ENCODE measurements around the gene HIPK2.
A peak's percentile ranks its signal among the peaks of the same experiment; 100 is the strongest.

HIPK2 gene

DNA sequence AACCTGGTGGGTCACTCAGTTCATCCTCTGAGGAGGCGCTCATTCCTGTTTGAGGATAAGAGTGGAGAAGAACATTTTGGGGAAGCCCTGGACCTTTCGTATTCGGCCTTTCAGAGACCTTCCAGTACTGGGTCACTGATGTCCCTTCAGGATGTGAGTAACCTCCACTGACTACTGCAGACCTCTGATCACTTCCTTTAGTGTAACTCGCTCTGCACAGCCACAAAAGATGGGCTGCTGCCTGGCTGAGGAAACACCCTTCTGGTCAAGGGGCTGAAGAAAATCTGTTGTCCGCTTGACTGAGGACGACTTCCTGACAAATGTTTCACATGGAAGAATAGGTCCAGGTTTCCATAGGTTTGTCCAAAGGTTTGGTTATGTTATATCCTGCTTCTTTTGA is 35.4 kb upstream of the HIPK2 start:
- H4K20me1 ChIP-seq = no peaks in the 10 kb centered on the region
- H3K4me2 ChIP-seq = no peak overlapping the region
- H3K9me3 ChIP-seq = peaks cover 23% of the 10 kb centered on the region
- no peak overlapping the region for H3K4me3 ChIP-seq
- no peaks in the 10 kb centered on the region for H3K36me3 ChIP-seq
- no peak overlapping the region for H3K27ac ChIP-seq
- no peaks in the 10 kb centered on the region for H3K27me3 ChIP-seq
- peaks cover 26% of the 10 kb centered on the region for H3K4me1 ChIP-seq
- no peak for TF ChIP-seq Cebpa-rat (IDR thresholded peaks at IDR 0.05)
- H3K9ac ChIP-seq = no peak overlapping the region

DNA sequence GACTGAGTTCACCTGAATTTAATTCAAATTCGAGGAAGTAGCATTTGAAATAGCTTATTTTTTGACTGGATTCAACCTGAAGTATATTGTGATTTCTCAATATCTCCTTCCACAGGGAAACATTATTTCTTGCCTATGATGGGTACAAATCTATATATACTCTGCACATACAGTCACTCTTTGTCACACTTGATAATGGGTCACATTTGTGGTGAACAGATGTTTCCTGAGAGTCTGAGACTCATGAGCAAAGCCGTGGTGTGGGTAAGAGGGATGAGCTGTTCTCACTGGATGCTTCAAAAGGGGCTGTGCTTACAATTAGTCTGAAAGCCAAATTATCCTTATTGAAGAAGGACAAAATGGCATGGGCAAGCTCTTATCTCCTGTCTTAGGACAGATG is 33.3 kb upstream of the HIPK2 start:
- peaks cover 26% of the 10 kb centered on the region for H3K4me1 ChIP-seq
- no peak overlapping the region for H3K4me3 ChIP-seq
- H3K9me3 ChIP-seq = peaks cover 12% of the 10 kb centered on the region; the same call in 1 of the 2 replicates
- H3K36me3 ChIP-seq = no peaks in the 10 kb centered on the region
- no peak for TF ChIP-seq Cebpa-rat (IDR thresholded peaks at IDR 0.05)
- no peaks in the 10 kb centered on the region for H4K20me1 ChIP-seq
- H3K27ac ChIP-seq = peak overlapping the region; percentile 50
- peak overlapping the region; percentile 51 for H3K4me2 ChIP-seq
- H3K27me3 ChIP-seq = no peaks in the 10 kb centered on the region
- no peak overlapping the region for H3K9ac ChIP-seq

DNA sequence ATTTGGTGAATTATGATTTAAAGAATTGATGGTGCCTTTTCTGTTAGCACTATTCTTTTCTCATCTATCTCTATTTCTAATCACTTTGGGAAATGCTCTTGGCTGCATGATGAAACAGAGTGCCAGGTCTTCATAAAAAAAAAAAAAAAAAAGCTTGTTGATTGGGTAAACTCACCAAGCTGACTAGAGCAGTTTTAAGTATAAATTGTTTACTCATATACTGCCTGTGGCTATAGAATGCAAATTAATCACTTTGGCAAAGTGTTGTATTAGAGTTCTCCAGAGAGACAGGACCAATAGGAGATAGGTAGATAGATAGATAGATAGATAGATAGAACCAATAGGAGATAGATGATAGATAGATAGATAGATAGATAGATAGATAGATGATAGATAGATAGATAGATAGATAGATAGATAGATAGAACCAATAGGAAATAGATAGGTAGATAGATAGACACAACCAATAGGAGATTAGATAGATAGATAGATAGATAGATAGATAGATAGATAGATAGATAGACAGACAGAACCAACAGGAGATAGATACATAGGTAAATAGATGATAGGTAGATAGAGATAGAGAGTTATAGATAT is 31.1 kb upstream of the HIPK2 start:
- Histone ChIP-seq H3K4me2 (no peak overlapping the region), H3K4me3 (no peak overlapping the region), H3K9ac (no peak overlapping the region), H3K9me3 (peaks cover 20% of the 10 kb centered on the region), H3K27ac (no peak overlapping the region), H3K4me1 (peaks cover 26% of the 10 kb centered on the region), H3K27me3 (no peaks in the 10 kb centered on the region), H4K20me1 (no peaks in the 10 kb centered on the region), H3K36me3 (peaks cover under 1% of the 10 kb centered on the region; the same call in 1 of the 2 replicates)
- TF ChIP-seq Cebpa-rat (IDR thresholded peaks at IDR 0.05) = no peak

DNA sequence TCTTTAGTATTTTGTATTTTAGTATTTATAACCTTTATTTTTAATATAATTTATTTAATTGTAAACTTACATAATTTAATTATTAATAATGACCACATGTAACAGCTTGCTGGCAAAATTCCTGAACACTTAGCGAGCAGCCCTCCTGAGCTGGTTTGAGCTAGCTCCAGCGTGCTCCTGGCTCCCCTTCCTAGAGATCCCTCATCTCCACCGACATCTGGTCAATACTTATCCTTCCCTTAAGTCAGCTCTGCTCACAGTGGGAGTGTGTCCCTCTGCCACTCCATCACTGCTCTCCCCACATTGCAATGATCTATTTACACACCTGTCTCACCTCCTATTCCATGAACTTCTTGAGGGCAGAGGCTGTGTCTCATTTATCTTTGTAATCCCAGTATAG is 30.6 kb upstream of the HIPK2 start:
- Histone ChIP-seq H3K9ac (no peak overlapping the region), H3K4me3 (no peak overlapping the region), H3K4me1 (peaks cover 26% of the 10 kb centered on the region), H3K4me2 (no peak overlapping the region), H3K36me3 (peaks cover 6% of the 10 kb centered on the region; the same call in 1 of the 2 replicates), H3K27ac (no peak overlapping the region), H3K27me3 (no peaks in the 10 kb centered on the region), H4K20me1 (no peaks in the 10 kb centered on the region), H3K9me3 (peaks cover 25% of the 10 kb centered on the region)
- no peak for TF ChIP-seq Cebpa-rat (IDR thresholded peaks at IDR 0.05)

DNA sequence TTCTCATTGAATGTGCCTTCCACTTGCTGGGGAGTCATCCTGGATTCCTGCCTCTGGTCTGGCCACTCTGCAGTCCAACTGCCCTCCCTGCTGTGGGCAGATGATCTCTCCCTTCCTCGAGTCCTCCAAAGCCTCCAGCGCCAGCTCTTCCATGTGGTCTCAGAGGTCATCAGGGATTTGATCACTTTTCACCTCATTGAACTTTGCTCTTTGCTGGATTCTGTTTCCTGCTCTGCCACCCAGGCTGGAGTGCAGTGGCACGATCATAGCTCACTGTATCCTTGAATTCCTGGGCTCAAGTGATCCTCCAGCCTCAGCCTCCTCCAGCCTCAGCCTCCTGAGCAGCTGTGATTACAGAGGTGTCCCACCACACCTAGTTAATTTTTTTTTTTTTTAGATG is 29.2 kb upstream of the HIPK2 start:
- peaks cover 24% of the 10 kb centered on the region for H3K4me1 ChIP-seq
- H3K4me2 ChIP-seq = no peak overlapping the region
- H3K4me3 ChIP-seq = no peak overlapping the region
- H3K9me3 ChIP-seq = peaks cover 38% of the 10 kb centered on the region
- no peaks in the 10 kb centered on the region for H3K27me3 ChIP-seq
- H4K20me1 ChIP-seq = no peaks in the 10 kb centered on the region
- no peak for TF ChIP-seq Cebpa-rat (IDR thresholded peaks at IDR 0.05)
- H3K27ac ChIP-seq = no peak overlapping the region
- H3K9ac ChIP-seq = no peak overlapping the region
- peaks cover 6% of the 10 kb centered on the region; the same call in 1 of the 2 replicates for H3K36me3 ChIP-seq

DNA sequence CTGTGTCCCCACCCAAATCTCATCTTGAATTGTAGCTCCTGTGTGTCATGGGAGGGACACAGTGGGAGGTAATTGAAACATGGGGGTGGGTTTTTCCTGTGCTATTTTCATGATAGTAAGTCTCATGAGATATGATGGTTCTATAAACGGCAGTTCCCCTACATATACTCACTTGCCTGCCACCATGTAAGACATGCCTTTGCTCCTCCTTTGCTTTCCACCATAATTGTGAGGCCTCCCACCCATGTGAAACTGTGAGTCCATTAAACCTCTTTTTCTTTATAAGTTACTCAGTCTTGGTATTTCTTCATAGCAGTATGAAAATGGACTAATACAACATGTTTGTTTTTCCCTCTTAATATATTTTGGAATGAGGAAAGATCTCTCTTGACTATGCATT is 26.8 kb upstream of the HIPK2 start:
- no peak for TF ChIP-seq Cebpa-rat (IDR thresholded peaks at IDR 0.05)
- no peaks in the 10 kb centered on the region; the same call in 1 of the 2 replicates for H3K4me1 ChIP-seq
- no peaks in the 10 kb centered on the region for H4K20me1 ChIP-seq
- no peak overlapping the region for H3K27ac ChIP-seq
- no peak overlapping the region for H3K4me2 ChIP-seq
- no peaks in the 10 kb centered on the region for H3K27me3 ChIP-seq
- H3K9me3 ChIP-seq = peaks cover 38% of the 10 kb centered on the region
- no peak overlapping the region for H3K9ac ChIP-seq
- H3K4me3 ChIP-seq = no peak overlapping the region
- peaks cover 6% of the 10 kb centered on the region; the same call in 1 of the 2 replicates for H3K36me3 ChIP-seq

DNA sequence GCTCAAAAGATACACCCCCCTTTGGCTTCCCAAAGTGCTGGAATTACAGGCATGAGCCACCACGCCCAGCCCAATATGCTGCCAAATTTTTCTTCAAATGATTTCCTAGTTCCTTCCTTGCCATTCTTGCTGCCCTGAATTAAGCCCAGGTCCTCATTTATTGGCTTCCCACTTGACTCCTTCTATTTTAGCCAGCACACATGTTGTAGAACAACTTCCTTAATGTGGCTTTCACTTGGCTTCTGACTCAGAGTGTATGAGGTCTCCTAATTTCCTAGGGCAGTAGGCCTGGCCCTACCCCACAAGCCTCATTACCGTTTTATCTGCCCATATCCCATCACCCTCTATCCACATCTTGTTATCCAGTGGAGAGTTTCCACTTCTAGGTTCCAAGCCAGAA is 21.8 kb upstream of the HIPK2 start:
- Histone ChIP-seq H3K9ac (no peak overlapping the region), H3K4me1 (no peaks in the 10 kb centered on the region; the same call in 1 of the 2 replicates), H3K9me3 (peaks cover 28% of the 10 kb centered on the region), H3K27me3 (no peaks in the 10 kb centered on the region), H3K36me3 (peaks cover 6% of the 10 kb centered on the region; the same call in 1 of the 2 replicates), H4K20me1 (no peaks in the 10 kb centered on the region), H3K27ac (no peak overlapping the region), H3K4me3 (no peak overlapping the region), H3K4me2 (peak overlapping the region; percentile 18; the same call in 1 of the 2 replicates)
- TF ChIP-seq Cebpa-rat (IDR thresholded peaks at IDR 0.05) = no peak

DNA sequence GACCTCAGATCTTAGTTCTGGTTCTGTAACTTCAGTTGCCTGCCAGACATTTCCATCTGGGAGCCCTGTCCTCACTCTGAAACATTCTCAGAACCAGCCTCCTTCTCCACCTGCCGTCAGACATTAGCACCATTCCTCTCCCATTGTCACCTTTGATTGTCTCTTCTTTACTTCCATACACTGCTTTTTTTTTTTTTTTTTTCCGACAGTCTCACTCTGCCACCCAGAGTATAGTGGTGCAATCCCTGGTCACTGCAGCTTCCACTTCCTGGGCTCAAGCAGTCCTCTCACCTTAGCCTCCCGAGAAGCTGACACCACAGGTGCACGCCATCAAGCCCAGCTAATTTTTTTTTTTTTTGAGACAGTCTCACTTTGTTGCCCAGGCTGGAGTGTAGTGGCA is 21.1 kb upstream of the HIPK2 start:
- Histone ChIP-seq H3K9ac (no peak overlapping the region), H3K4me3 (no peak overlapping the region), H4K20me1 (no peaks in the 10 kb centered on the region), H3K36me3 (peaks cover 5% of the 10 kb centered on the region; the same call in 1 of the 2 replicates), H3K4me1 (no peaks in the 10 kb centered on the region; the same call in 1 of the 2 replicates), H3K27ac (no peak overlapping the region), H3K4me2 (no peak overlapping the region), H3K9me3 (peaks cover 21% of the 10 kb centered on the region), H3K27me3 (no peaks in the 10 kb centered on the region)
- TF ChIP-seq Cebpa-rat (IDR thresholded peaks at IDR 0.05) = no peak

DNA sequence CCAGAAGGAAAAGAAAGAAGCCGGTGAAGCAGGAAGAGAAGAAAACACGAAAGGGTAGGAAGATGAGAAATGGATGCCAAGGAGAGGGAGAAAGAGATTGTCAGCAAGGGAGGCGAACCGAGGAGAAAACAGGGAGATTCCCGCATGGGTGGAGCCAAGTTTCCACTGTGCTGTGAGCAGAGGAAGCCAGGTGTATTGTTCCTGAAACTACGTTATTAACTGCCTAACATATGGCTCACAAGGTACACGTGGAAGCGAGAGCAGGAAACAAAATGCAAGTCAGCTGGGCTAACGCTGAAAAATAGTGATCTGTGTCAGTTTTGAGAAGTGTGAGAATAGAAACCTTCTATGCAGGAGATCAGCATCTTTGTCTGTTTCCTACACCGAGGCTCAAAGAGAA is 20.4 kb upstream of the HIPK2 start:
- Histone ChIP-seq H3K4me2 (no peak overlapping the region), H3K9ac (no peak overlapping the region)

DNA sequence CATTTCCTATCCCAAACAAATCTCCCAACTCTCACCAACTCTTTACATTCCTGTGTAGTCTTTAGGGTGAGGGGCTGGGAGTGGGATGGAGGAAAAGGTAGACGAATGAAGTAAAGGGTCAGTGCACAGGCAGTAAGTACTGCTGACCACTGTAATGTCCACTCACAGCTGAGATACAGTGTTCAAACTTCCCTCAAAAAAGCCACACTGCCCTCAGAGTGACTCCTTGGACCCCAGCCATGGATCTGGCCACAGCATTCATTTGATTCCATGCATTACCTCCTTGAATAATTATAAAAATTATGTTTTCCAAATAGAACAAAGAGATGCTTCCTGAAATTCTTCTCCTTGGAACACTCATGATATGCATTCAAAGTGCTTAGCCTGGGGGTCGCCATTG is 19.8 kb upstream of the HIPK2 start:
- Histone ChIP-seq H4K20me1 (no peaks in the 10 kb centered on the region), H3K9me3 (peaks cover 8% of the 10 kb centered on the region), H3K36me3 (no peaks in the 10 kb centered on the region), H3K27me3 (no peaks in the 10 kb centered on the region), H3K4me3 (no peak overlapping the region), H3K4me1 (no peaks in the 10 kb centered on the region; the same call in 1 of the 2 replicates), H3K4me2 (no peak overlapping the region), H3K27ac (no peak overlapping the region), H3K9ac (no peak overlapping the region)
- TF ChIP-seq Cebpa-rat (IDR thresholded peaks at IDR 0.05) = no peak

More for the DNA sequence above, 20.4 kb upstream of the HIPK2 start:
- Histone ChIP-seq H3K36me3 (no peaks in the 10 kb centered on the region; the same call in 1 of the 2 replicates), H3K27me3 (no peaks in the 10 kb centered on the region), H3K4me3 (no peak overlapping the region), H4K20me1 (no peaks in the 10 kb centered on the region), H3K4me1 (no peaks in the 10 kb centered on the region; the same call in 1 of the 2 replicates), H3K27ac (no peak overlapping the region), H3K9me3 (peaks cover 14% of the 10 kb centered on the region)
- no peak for TF ChIP-seq Cebpa-rat (IDR thresholded peaks at IDR 0.05)

Data from BLaER1 (cell line).